GM19468 (cell line): Measurements from ENCODE around the gene FCAMR.

Experiments
- ATAC-seq: cut with Tn5 transposase; IDR thresholded peaks from one replicate; pipeline ENCODE4 v1.9.1; 2021; ENCODE audit warnings: mild to moderate bottlenecking, moderate library complexity, moderate number of reproducible peaks; ENCODE audit not compliant: unreplicated experiment; ENCODE audit errors: extremely low read depth

FCAMR gene

GRCh38 chr1:206970446-206970845 lies at the start of gene FCAMR:
Gene FCAMR, minus strand, starts transcription at chr1:206970460. Its CDS starts 335 bp downstream, at chr1:206970125.
- ATAC-seq, result no peak

- ATAC-seq, result no peak
These were observed 49.4 kb upstream of the FCAMR start for GRCh38 chr1:207019661-207020060.

- no peak for ATAC-seq
These were observed 48.9 kb upstream of the FCAMR start for GRCh38 chr1:207019161-207019560.

- no peak for ATAC-seq
These were observed 48.4 kb upstream of the FCAMR start for GRCh38 chr1:207018707-207019106.

GRCh38 chr1:207017615-207018559 lies 47.6 kb upstream of the FCAMR start:
- no peak for ATAC-seq

- ATAC-seq, result no peak
These were observed 45.5 kb upstream of the FCAMR start for GRCh38 chr1:207015791-207016190.

- ATAC-seq, result no peak
These were observed 44.5 kb upstream of the FCAMR start for GRCh38 chr1:207014728-207015127.

- no peak for ATAC-seq
These were observed 43.2 kb upstream of the FCAMR start for GRCh38 chr1:207013321-207014085.

GRCh38 chr1:207010726-207011125 lies 40.5 kb upstream of the FCAMR start:
- ATAC-seq, result no peak

GRCh38 chr1:207009945-207010344 lies 39.7 kb upstream of the FCAMR start:
- ATAC-seq, result no peak

- no peak for ATAC-seq
These were observed 39.1 kb upstream of the FCAMR start for GRCh38 chr1:207009182-207009850.

- ATAC-seq, result no peak
These were observed 37.2 kb upstream of the FCAMR start for GRCh38 chr1:207007352-207008033.

GRCh38 chr1:207006914-207007313 lies 36.7 kb upstream of the FCAMR start:
- ATAC-seq, result no peak

GRCh38 chr1:207006083-207006482 lies 35.8 kb upstream of the FCAMR start:
- no peak for ATAC-seq

GRCh38 chr1:207004931-207005830 lies 34.9 kb upstream of the FCAMR start:
- ATAC-seq, result no peak

- ATAC-seq, result no peak
These were observed 33.0 kb upstream of the FCAMR start for GRCh38 chr1:207003210-207003609.

- ATAC-seq, result no peak
These were observed 32.5 kb upstream of the FCAMR start for GRCh38 chr1:207002724-207003146.

GRCh38 chr1:207001492-207002245 lies 31.4 kb upstream of the FCAMR start:
- ATAC-seq, result no peak
